Posterior vena cava (tissue), 2 donors: ENCODE results near the gene MATR3. TPM values are rescaled to one million over a fixed set of nuclear protein-coding genes. Genes with fewer than 3 reads are reported as not detected.

Experiments
- DNase-seq: peaks from one replicate; pipeline ENCODE4 v3.0.0-alpha.2; 2020; ENCODE audit warnings: low spot score
- intact Hi-C, 2 donors: fragments of 100-400 bp; cut with DNase I; formaldehyde crosslinking; loops; one replicate each; pipeline versions ENCODE4 v1.14.1 to v1.14.2; 2022 to 2023
- total RNA-seq, 2 donors: library from RNA; stranded (reverse); fragmentation: NEBNext Ultra II Directional; extraction: Animal tissue kit (Norgen Biotek cat#: 25700); gene quantifications; one replicate each; pipeline ENCODE4 v1.2.1, GENCODE V29; 2021
- donor health status: DM: yes; HTN: yes; CAD: no.
- donor health status: DM: yes; HTN: yes; CAD: no.

MATR3 gene
- total RNA-seq, 2 donors from 2014 or later = 139 to 148 TPM

DNA sequence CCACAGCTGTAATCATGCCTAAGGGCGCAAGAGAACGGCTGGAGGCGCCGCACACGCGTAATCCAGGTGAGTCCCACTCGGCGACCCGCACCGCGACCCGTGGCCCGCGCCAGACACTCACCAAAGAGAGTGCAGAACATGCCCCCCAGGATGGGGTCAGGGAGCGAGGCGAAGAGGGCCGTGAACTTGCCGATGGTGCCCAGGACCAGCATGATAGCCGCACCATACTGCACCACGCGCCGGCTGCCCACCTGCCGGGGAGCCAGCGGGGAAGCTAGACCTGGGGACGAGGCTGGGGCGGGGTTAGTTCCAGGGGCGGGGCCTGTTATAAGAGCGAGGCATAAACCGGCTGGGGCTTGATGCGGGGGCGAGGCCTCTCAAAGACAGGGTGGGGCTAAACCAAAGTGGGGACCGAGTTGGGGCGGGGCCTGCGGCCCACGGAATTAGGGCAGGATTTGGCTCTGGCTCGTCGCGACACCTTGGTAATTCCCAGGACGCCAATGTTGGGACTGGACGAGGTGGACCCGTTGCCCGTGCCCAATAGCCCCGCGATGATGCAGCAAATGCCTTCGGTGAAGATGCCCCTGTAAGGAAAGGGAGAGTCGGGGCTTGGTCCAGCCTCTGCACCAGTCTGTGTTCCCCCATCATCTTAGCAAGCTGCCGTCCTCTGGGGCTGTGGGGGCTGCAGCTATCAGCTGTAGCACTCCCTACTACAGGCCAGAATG lies 84.7 kb downstream of the MATR3 start:
- intact Hi-C loops = no loop called here

DNA sequence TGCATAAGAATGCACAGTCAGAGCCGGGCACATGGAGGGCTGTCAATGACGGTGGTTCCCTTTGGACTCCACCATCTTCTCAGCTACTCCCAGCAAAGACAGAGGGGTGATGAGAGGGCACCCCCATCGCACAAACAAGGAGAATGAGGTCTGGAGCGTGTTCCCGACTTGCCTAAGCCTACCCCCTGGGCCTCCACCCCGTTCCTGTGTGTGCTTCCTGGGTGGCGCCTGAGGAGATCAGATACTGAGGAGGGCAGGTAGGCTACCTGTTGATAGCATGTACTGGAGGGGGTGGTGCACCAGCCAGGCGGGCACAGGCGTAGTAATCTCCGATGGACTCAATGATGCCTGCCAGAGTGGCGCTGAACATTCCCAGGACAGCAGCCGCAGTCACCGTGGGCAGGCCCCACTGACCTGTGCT lies 85.4 kb downstream of the MATR3 start:
- intact Hi-C loops = no loop called here
- DNase-seq = peak; percentile 60

More for the DNA sequence above, 84.7 kb downstream of the MATR3 start:
- peak; percentile 77 for DNase-seq

DNA sequence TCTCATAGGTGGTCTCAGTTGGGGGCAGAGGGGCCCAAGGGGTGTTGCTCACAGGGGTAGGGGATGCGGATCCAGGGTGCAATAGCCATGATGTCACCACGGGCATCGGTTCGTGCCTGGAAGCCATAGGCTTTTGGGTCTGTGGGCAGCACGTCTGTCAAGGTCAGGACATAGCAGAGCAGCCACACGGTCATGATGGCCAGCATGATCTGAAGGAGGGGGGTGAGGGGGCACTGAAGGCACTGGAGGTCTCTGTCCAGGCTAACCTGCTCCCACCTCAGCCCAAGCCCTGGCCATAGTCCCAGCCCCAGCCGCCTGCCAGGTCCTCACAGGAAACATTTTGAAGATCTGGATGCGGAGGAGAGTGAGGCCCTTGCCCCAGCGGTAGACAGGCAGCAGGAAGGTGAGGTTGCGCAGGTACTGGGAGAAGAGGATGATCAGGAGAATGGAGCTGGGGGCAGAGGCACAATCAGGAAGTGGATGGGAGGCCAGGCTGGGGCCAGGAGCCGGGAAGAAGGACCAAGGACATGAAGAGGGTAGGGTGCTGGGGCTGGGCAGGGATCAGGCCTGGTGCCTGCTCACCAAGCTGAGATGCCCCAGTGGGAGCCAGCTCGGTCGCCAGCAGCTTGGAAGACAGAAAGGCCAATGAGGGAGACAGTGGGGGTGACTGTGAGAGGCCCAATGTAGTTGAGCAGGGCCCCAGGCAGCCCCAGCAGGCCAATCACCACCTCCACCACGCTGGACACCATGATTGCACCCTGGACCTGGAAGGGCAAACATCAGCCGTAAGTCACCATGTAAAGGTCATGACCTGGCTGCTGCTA lies 86.3 kb downstream of the MATR3 start:
- peak; percentile 69 for DNase-seq
- intact Hi-C loops = no loop called here

Other genes starting within 250 kb of the MATR3 start
- 10 to 100 TPM; 42.8 to 55.1 TPM for gene SIL1, start 95.4 kb upstream of the MATR3 start, total RNA-seq
- 10 to 100 TPM; 67.6 to 75.4 TPM for gene PAIP2, start 48.1 kb downstream of the MATR3 start, total RNA-seq
- not detected for gene SLC23A1, start 89.6 kb downstream of the MATR3 start, total RNA-seq
- 1 to 10 TPM; 1.0 TPM for gene MZB1, start 96.2 kb downstream of the MATR3 start, total RNA-seq
- gene PROB1, start 101.4 kb downstream of the MATR3 start, total RNA-seq = 1 to 10 TPM; 4.4 to 8.9 TPM
- 1 to 10 TPM; 1.9 to 2.6 TPM for gene SPATA24, start 110.3 kb downstream of the MATR3 start, total RNA-seq
- 10 to 100 TPM; 13.3 to 18.8 TPM for gene DNAJC18, start 145.8 kb downstream of the MATR3 start, total RNA-seq
- gene ECSCR, start 169.0 kb downstream of the MATR3 start, total RNA-seq = 10 to 100 TPM; 39.7 to 46.6 TPM
- not detected for gene SMIM33, start 177.3 kb downstream of the MATR3 start, total RNA-seq
- 100 to 1,000 TPM in 1 of 2 donors, 10 to 100 TPM in 1; 91.5 to 101 TPM for gene STING1, start 189.0 kb downstream of the MATR3 start, total RNA-seq